ENCODE data around the gene ASCL5.

- TF ChIP-seq POLR2AphosphoS5 (IDR thresholded peaks at IDR 0.05; ENCODE audit: low read depth, low read length) (no peak), CTCF (IDR thresholded peaks at IDR 0.05) (no peak), TCF7L2 (IDR thresholded peaks at IDR 0.05; ENCODE audit: low read depth, low read length) (no peak)
Measured at GRCh38 chr1:201084295-201084694, 42.7 kb downstream of the ASCL5 start.

Data from Panc1 (cell line).